K562 treated with DMSO at 1 percent for 4 hours (cell line): Measurements from ENCODE around the gene SLC2A5. TPM values are rescaled to one million over a fixed set of nuclear protein-coding genes. Genes with fewer than 3 reads are reported as not detected.

Source experiments
- total RNA-seq: library from RNA; unstranded; fragments of 300-600 nt; gene quantifications from 2 replicates; pipeline ENCODE4 v1.2.3, GENCODE V29; 2022; ENCODE audit not compliant: insufficient read depth

The SLC2A5 gene, protein sequence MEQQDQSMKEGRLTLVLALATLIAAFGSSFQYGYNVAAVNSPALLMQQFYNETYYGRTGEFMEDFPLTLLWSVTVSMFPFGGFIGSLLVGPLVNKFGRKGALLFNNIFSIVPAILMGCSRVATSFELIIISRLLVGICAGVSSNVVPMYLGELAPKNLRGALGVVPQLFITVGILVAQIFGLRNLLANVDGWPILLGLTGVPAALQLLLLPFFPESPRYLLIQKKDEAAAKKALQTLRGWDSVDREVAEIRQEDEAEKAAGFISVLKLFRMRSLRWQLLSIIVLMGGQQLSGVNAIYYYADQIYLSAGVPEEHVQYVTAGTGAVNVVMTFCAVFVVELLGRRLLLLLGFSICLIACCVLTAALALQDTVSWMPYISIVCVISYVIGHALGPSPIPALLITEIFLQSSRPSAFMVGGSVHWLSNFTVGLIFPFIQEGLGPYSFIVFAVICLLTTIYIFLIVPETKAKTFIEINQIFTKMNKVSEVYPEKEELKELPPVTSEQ
- not detected in 2 replicates for total RNA-seq

DNA sequence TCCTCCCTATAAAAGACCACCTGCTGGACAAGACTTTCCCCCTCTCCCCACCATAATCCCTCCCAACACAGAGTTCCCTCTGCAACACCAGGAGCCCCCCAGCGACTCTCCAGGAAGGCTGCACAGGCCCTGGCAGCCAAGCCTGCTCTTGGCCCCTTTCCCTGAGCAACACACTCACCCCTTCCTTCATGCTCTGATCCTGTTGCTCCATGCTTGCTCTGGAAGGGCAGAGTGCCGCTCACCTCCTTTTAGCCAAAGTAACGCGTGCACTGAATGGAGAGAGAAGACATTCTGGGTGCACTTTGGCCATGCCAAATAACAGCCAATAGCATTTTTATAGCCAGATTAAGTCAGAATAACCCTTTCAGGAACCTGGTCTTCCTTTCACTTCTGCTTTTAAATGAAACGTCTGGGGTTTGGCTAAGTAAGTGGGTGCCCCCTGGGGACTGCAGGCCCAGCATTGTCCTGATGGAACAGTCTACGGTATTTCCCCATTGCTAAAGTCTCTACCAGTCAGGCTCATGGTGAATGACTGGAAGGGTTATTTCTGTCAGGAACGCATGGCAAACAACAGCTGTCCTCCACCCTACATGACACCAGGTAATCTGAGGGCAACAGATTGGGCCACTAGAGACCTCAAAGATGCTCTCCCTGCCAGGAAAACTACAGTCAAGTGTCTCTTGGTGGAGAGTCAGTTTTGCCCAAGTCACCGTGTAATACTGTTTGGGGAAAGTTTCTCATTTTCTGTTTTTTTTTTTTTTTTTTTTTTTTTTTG lies at the start of gene SLC2A5:
SLC2A5 (minus strand) TSS at position 310 of the 775 bp plus-strand sequence; CDS start at position 211, 99 bp downstream.

Other genes starting within 250 kb of the SLC2A5 start
- gene ENO1, start 190.9 kb downstream of the SLC2A5 start, total RNA-seq: 2,555 and 2,685 TPM in 2 replicates
- gene CA6, start 123.8 kb downstream of the SLC2A5 start, total RNA-seq: not detected in 2 replicates
- not detected in 2 replicates for gene SLC2A7, start 43.2 kb downstream of the SLC2A5 start, total RNA-seq
- gene GPR157, start 59.5 kb upstream of the SLC2A5 start, total RNA-seq: 0.10 and 0.50 TPM in 2 replicates
- gene H6PD, start 165.1 kb upstream of the SLC2A5 start, total RNA-seq: 5.9 and 7.2 TPM in 2 replicates
- gene SPSB1, start 223.3 kb upstream of the SLC2A5 start, total RNA-seq: 1.1 and 1.8 TPM in 2 replicates